ENCODE measurements around the gene METTL18.

The METTL18 gene

GRCh38 chr1:169779150-169779549, 15.6 kb downstream of the METTL18 start:
- H3K27ac ChIP-seq = no peak overlapping the region
- H3K9me3 ChIP-seq (ENCODE audit: low read depth, low read length) = no peaks in the 10 kb centered on the region
- DNase-seq (ENCODE audit: low read depth, low spot score) = no peak
- H3K4me3 ChIP-seq = no peak overlapping the region
- TF ChIP-seq POLR2AphosphoS5 (IDR thresholded peaks at IDR 0.05; ENCODE audit: borderline replicate concordance, low read depth, low read length) = no peak
- TF ChIP-seq FOXP2 (optimal IDR thresholded peaks at IDR 0.05; ENCODE audit: control extremely low read depth, extremely low read length, insufficient read depth) = no peak
- no peak for TF ChIP-seq EZH2 (IDR thresholded peaks at IDR 0.05)
- H3K36me3 ChIP-seq (ENCODE audit: insufficient read depth, low read length) = no peaks in the 10 kb centered on the region
- H3K9ac ChIP-seq (ENCODE audit: insufficient read length) = no peak overlapping the region

GRCh38 chr1:169776440-169776839, 18.3 kb downstream of the METTL18 start:
- no peaks in the 10 kb centered on the region for H3K36me3 ChIP-seq (ENCODE audit: insufficient read depth, low read length)
- peak; percentile 56 for DNase-seq (ENCODE audit: low read depth, low spot score)
- 0 out of 2 replicates have a peak overlapping the region, but pooled peaks have one; percentile 28 for H3K27ac ChIP-seq
- H3K4me3 ChIP-seq = peak overlapping the region; percentile 17; the same call in 1 of the 2 replicates
- no peaks in the 10 kb centered on the region for H3K9me3 ChIP-seq (ENCODE audit: low read depth, low read length)
- no peak overlapping the region for H3K9ac ChIP-seq (ENCODE audit: insufficient read length)
- TF ChIP-seq POLR2AphosphoS5 (IDR thresholded peaks at IDR 0.05; ENCODE audit: borderline replicate concordance, low read depth, low read length) (no peak; the same call in 1 of the 2 replicates), FOXP2 (optimal IDR thresholded peaks at IDR 0.05; ENCODE audit: control extremely low read depth, extremely low read length, insufficient read depth) (peak; percentile 83)

DNA sequence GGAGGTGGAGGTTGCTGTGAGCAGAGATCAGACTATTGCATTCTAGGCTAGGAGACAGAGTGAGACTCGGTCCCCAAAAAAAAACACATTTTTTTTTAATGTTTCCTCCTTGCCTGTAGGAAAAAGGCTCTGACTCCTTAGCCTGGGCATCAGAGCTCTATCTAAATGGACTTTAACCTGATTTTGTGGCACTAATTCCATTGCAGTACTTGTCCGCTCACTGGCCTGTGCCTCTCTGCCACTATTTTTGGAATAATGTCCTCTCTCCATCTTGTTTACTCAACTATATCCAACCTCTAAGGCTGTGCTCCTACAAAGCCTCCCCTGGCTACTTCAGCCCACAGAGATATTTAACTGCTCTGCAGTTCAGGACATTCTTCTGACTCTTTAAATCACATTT, 26.5 kb downstream of the METTL18 start:
- no peak overlapping the region for H3K4me3 ChIP-seq
- no peaks in the 10 kb centered on the region for H3K36me3 ChIP-seq (ENCODE audit: insufficient read depth, low read length)
- H3K9ac ChIP-seq (ENCODE audit: insufficient read length) = no peak overlapping the region
- no peak overlapping the region for H3K27ac ChIP-seq
- TF ChIP-seq POLR2AphosphoS5 (IDR thresholded peaks at IDR 0.05; ENCODE audit: borderline replicate concordance, low read depth, low read length) = no peak
- TF ChIP-seq EZH2 (IDR thresholded peaks at IDR 0.05) = no peak
- TF ChIP-seq FOXP2 (optimal IDR thresholded peaks at IDR 0.05; ENCODE audit: control extremely low read depth, extremely low read length, insufficient read depth) = no peak
- no peak for DNase-seq (ENCODE audit: low read depth, low spot score)
- H3K9me3 ChIP-seq (ENCODE audit: low read depth, low read length) = no peaks in the 10 kb centered on the region

DNA sequence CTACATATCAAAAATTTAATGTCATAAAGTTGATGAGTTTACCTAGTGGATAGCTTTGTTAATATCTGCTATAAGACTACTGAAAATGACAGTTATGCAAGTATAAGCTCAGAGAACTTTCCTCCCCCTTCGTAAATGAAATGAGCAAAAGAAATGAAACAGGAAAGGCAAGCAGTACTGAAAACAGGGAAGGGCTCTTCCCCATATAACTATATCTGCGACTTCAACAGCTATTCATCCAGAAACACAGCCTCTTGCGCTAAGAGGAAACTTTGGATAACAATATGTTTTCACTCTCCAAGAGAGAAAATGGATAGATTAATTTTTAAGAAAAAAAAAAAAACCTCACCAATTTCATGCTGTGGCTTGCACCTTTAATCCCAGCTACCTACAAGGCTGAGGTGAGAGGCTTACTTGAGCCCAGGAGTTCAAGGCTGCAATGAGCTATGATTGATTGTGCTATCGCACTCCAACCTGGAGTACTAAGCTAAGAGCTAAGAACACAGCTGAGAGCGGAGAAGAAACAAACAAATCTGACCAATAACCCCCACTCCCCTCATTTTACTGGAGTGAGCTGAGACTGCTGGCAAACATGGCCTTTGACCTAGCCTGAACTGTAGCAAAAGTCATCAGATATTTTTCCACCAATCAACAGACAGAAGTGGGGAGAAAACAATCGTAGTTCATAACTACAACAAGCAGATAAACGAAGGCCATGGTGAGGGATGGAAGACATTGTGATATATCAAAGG, 29.0 kb downstream of the METTL18 start:
- no peaks in the 10 kb centered on the region for H3K9me3 ChIP-seq (ENCODE audit: low read depth, low read length)
- no peak for TF ChIP-seq FOXP2 (optimal IDR thresholded peaks at IDR 0.05; ENCODE audit: control extremely low read depth, extremely low read length, insufficient read depth)
- no peak for TF ChIP-seq POLR2AphosphoS5 (IDR thresholded peaks at IDR 0.05; ENCODE audit: borderline replicate concordance, low read depth, low read length)
- no peak for TF ChIP-seq EZH2 (IDR thresholded peaks at IDR 0.05)
- no peaks in the 10 kb centered on the region for H3K36me3 ChIP-seq (ENCODE audit: insufficient read depth, low read length)
- no peak overlapping the region for H3K4me3 ChIP-seq
- H3K27ac ChIP-seq = no peak overlapping the region
- no peak overlapping the region for H3K9ac ChIP-seq (ENCODE audit: insufficient read length)
- DNase-seq (ENCODE audit: low read depth, low spot score) = no peak

DNA sequence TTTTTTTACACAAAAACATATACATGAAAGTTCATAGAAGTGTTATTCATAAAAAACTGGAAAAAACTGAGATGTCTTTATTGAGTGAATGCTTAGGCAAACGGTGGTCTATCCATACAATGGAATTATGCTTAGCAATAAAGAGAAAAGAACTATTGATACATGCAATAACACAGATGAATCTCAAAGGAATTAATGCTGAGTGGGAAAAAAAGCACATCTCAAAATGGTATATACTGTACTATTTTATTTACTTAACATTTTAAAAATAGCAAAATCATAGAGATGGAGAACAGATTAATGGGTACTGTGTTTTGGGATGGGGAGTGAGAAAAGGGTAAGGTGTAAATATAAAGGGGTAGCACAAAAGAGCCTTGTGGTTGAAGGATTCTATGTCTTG, 29.8 kb downstream of the METTL18 start:
- Histone ChIP-seq H3K27ac (no peak overlapping the region), H3K9ac (ENCODE audit: insufficient read length) (no peak overlapping the region)
- no peak for TF ChIP-seq FOXP2 (optimal IDR thresholded peaks at IDR 0.05; ENCODE audit: control extremely low read depth, extremely low read length, insufficient read depth)

DNA sequence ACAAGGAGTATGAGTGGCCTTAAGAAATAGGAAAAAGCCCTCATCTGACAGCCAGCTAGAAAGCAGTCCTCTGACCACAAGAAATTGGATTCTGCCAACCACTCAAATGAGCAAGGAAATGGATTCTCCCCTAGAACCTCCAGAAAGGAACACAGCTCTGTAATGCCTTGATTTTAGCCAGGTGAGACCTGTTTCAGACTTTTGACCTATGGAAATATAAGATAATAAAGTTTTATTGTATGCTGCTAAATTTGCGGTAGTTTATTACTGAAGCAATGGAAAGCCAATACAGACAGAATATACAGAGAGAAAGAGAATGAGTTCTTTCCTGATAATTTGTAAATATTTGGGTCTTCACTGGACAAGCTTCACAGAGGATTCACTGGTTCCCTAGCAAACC, 32.0 kb downstream of the METTL18 start:
- Histone ChIP-seq H3K36me3 (ENCODE audit: insufficient read depth, low read length) (no peaks in the 10 kb centered on the region), H3K27ac (no peak overlapping the region), H3K9ac (ENCODE audit: insufficient read length) (no peak overlapping the region), H3K4me3 (no peak overlapping the region), H3K9me3 (ENCODE audit: low read depth, low read length) (no peaks in the 10 kb centered on the region)
- TF ChIP-seq EZH2 (IDR thresholded peaks at IDR 0.05) (no peak), FOXP2 (optimal IDR thresholded peaks at IDR 0.05; ENCODE audit: control extremely low read depth, extremely low read length, insufficient read depth) (no peak), POLR2AphosphoS5 (IDR thresholded peaks at IDR 0.05; ENCODE audit: borderline replicate concordance, low read depth, low read length) (no peak)
- no peak for DNase-seq (ENCODE audit: low read depth, low spot score)

More for the DNA sequence above, 29.8 kb downstream of the METTL18 start:
- Histone ChIP-seq H3K4me3 (no peak overlapping the region), H3K36me3 (ENCODE audit: insufficient read depth, low read length) (no peaks in the 10 kb centered on the region), H3K9me3 (ENCODE audit: low read depth, low read length) (no peaks in the 10 kb centered on the region)
- DNase-seq (ENCODE audit: low read depth, low spot score) = no peak

- DNase-seq (ENCODE audit: low read depth, low spot score) = no peak
- no peaks in the 10 kb centered on the region for H3K36me3 ChIP-seq (ENCODE audit: insufficient read depth, low read length)
- H3K4me3 ChIP-seq = no peak overlapping the region
- H3K27ac ChIP-seq = no peak overlapping the region
- no peak overlapping the region for H3K9ac ChIP-seq (ENCODE audit: insufficient read length)
- no peaks in the 10 kb centered on the region for H3K9me3 ChIP-seq (ENCODE audit: low read depth, low read length)
- TF ChIP-seq FOXP2 (optimal IDR thresholded peaks at IDR 0.05; ENCODE audit: control extremely low read depth, extremely low read length, insufficient read depth) = no peak
- TF ChIP-seq POLR2AphosphoS5 (IDR thresholded peaks at IDR 0.05; ENCODE audit: borderline replicate concordance, low read depth, low read length) = no peak
- TF ChIP-seq EZH2 (IDR thresholded peaks at IDR 0.05) = no peak
These were observed 35.7 kb downstream of the METTL18 start for GRCh38 chr1:169759038-169759437.

- Histone ChIP-seq H3K9ac (ENCODE audit: insufficient read length) (no peak overlapping the region), H3K36me3 (ENCODE audit: insufficient read depth, low read length) (no peaks in the 10 kb centered on the region), H3K4me3 (no peak overlapping the region), H3K9me3 (ENCODE audit: low read depth, low read length) (no peaks in the 10 kb centered on the region), H3K27ac (no peak overlapping the region)
- no peak for DNase-seq (ENCODE audit: low read depth, low spot score)
- TF ChIP-seq FOXP2 (optimal IDR thresholded peaks at IDR 0.05; ENCODE audit: control extremely low read depth, extremely low read length, insufficient read depth) = no peak
- TF ChIP-seq POLR2AphosphoS5 (IDR thresholded peaks at IDR 0.05; ENCODE audit: borderline replicate concordance, low read depth, low read length) = no peak
- no peak for TF ChIP-seq EZH2 (IDR thresholded peaks at IDR 0.05)
These were observed 41.2 kb downstream of the METTL18 start for GRCh38 chr1:169753549-169753948.

DNA sequence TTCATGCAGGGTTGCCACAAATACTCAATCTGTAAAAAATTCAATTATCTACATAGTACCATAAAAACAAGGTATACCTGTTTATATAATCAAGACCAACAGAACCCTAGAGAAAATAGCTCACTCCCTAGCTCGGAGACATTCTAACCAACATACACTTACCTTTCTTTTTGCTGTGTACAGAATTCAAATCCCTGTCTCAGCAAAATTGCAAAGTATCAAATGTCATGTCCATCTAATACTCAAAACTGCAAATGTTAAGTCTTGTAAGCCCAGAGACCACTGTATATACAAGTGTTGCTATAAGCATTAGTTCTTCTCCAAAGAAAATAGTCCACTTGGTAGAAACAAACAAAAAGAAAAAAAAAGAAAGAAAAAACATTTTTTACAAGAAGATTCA, 44.7 kb downstream of the METTL18 start:
- TF ChIP-seq EZH2 (IDR thresholded peaks at IDR 0.05) (no peak), POLR2AphosphoS5 (IDR thresholded peaks at IDR 0.05; ENCODE audit: borderline replicate concordance, low read depth, low read length) (no peak), FOXP2 (optimal IDR thresholded peaks at IDR 0.05; ENCODE audit: control extremely low read depth, extremely low read length, insufficient read depth) (no peak)
- DNase-seq (ENCODE audit: low read depth, low spot score) = no peak
- Histone ChIP-seq H3K36me3 (ENCODE audit: insufficient read depth, low read length) (no peaks in the 10 kb centered on the region), H3K9ac (ENCODE audit: insufficient read length) (no peak overlapping the region), H3K9me3 (ENCODE audit: low read depth, low read length) (no peaks in the 10 kb centered on the region), H3K27ac (no peak overlapping the region), H3K4me3 (no peak overlapping the region)

Measured in SK-N-MC (cell line).